RPMI8226 (cell line): ENCODE results near the gene RASSF9.
A peak's percentile ranks its signal among the peaks of the same experiment; 100 is the strongest.

Experiments
- DNase-seq: peaks from one replicate; pipeline ENCODE4 v3.0.0-alpha.2; 2015

The RASSF9 gene

GRCh38 chr12:85836197-85837090, at the start of gene RASSF9:
Gene RASSF9 (minus strand): TSS chr12:85836409. CDS start chr12:85836201, 208 bp downstream.
- no peak for DNase-seq

- DNase-seq: no peak
These were observed 47.6 kb upstream of the RASSF9 start for GRCh38 chr12:85883763-85884162.

- DNase-seq: no peak
These were observed 41.2 kb upstream of the RASSF9 start for GRCh38 chr12:85877459-85877858.

- DNase-seq: peak; percentile 25
These were observed 37.8 kb upstream of the RASSF9 start, which contains the start of gene NTS for GRCh38 chr12:85874031-85874461. Gene NTS (plus strand): TSS chr12:85874295. CDS start chr12:85874404, 109 bp downstream.

- DNase-seq: peak; percentile 59
These were observed 36.4 kb upstream of the RASSF9 start for GRCh38 chr12:85872497-85873091.

GRCh38 chr12:85866986-85867776, 31.0 kb upstream of the RASSF9 start:
- peak; percentile 46 for DNase-seq

GRCh38 chr12:85865890-85866289, 29.7 kb upstream of the RASSF9 start:
- no peak for DNase-seq

- no peak for DNase-seq
These were observed 20.8 kb upstream of the RASSF9 start for GRCh38 chr12:85856966-85857365.

- DNase-seq: no peak
These were observed 19.1 kb upstream of the RASSF9 start for GRCh38 chr12:85855305-85855704.

- no peak for DNase-seq
These were observed 13.1 kb upstream of the RASSF9 start for GRCh38 chr12:85849344-85849743.

GRCh38 chr12:85843606-85844310, 7.5 kb upstream of the RASSF9 start:
- DNase-seq: no peak

GRCh38 chr12:85835426-85836196, 598 bp downstream of the RASSF9 start:
- no peak for DNase-seq

- DNase-seq: no peak
These were observed 1.8 kb downstream of the RASSF9 start for GRCh38 chr12:85834378-85834777.

GRCh38 chr12:85833579-85833978, 2.6 kb downstream of the RASSF9 start:
- DNase-seq: no peak

GRCh38 chr12:85831327-85831990, 4.8 kb downstream of the RASSF9 start:
- no peak for DNase-seq

- DNase-seq: no peak
These were observed 6.8 kb downstream of the RASSF9 start for GRCh38 chr12:85829391-85829790.

- DNase-seq: no peak
These were observed 7.6 kb downstream of the RASSF9 start for GRCh38 chr12:85828576-85828975.

GRCh38 chr12:85825746-85826145, 10.5 kb downstream of the RASSF9 start:
- DNase-seq: no peak

GRCh38 chr12:85823436-85824180, 12.6 kb downstream of the RASSF9 start:
- no peak for DNase-seq

GRCh38 chr12:85821759-85822158, 14.4 kb downstream of the RASSF9 start:
- no peak for DNase-seq

GRCh38 chr12:85821206-85821605, 15.0 kb downstream of the RASSF9 start:
- DNase-seq: no peak
